GM19025 (cell line): ENCODE measurements around the gene MAP1B.

Experiments used
- ATAC-seq: cut with Tn5 transposase; IDR thresholded peaks from one replicate; pipeline ENCODE4 v1.9.1; 2021; ENCODE audit warnings: mild to moderate bottlenecking, low read depth, moderate library complexity; ENCODE audit not compliant: unreplicated experiment

The MAP1B gene

DNA sequence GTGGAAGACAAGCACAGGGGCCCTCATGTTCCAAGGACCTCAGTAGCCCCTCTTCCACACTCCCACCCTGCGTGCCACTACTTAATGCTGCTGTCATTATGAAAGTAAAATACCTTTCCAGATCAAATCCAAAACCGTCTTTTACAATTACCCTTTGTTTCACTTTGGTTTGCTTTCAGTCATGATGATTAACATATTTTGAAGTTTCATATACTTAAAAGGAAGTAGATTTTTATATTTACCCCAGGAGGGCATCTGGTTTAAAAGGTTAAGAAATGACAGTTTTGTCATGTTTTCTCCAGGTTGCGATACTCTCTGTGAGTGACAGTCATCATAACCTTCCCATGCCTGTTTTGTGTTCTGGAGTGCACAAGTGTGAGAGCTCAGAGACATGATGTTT, 13.5 kb upstream of the MAP1B start:
- ATAC-seq, result no peak

DNA sequence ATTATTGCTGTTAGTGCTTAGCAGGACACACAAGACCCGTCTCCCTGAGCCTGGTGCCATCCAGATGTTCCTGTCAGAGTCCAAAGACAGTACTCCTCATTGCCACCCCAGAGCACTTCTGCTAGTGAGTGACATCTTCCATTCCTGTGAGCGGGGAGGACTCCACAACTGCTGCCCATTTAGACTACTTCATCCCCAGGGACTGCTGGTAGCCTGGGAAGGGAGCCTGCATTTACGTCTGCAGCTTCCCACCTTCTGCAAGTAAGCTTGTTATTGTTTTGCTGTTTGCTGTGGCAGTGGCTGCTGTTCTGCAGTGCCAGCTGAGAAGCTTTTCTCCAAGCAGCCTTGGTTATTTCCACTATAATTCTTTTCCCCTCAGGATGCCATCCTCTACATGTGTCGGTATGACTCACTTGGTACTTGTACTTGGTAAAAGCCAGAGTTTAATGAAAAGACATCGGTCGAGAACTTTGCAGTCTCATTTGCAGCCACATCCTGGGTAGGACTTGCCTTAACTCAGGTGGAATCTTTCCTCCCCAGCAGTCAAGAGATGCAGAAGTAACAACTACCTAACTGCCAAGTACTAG, 10.6 kb upstream of the MAP1B start:
- no peak for ATAC-seq

DNA sequence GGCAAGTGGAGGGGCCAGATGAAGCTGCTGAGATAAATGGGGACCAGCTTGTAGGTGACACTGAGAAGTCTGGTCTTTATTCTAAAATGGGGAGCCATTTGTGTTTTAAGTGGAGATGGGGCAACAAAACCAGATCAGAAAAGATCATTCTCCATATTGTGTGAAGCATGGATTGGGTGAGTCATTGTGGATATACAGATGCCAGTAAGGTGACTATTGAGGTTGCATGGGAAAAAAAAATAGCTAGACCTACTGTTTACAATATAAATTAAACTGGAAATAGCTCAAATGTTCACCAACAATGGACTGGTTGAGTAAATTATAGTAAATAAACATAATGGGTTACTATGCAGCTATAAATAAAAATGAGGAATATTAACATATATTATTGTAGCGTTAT, 5.4 kb upstream of the MAP1B start:
- no peak for ATAC-seq

DNA sequence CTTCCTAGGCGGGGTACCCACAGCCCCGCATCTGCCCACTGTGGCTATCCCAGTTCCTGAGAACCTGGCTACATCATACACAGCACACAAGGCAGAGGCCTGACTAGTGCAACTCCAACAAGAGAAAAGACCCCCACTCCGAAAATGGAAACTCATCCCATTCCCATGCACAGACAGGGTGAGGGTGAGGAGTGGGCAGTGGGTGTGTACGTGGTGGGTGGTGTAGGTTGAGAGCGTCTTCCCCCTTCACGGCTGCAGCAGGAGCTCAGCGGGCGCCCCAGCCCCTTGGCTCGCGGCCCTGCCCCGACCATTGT, 501 bp upstream of the MAP1B start:
- no peak for ATAC-seq

DNA sequence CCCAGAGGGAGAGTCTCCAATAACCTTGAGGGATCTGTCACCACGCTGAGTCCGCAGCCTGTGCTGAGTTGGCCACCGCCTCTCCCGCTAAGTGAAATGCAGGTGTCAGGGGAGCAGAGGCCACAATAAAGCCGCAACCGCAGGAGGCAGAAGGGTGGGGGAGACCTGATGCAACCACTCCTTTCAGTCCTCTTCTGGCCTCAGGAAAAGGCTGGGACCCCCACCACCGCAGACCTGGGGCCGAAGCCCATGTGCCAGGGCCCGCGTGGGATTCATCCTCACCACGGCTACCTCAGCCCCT, 576 bp downstream of the MAP1B start:
- no peak for ATAC-seq

DNA sequence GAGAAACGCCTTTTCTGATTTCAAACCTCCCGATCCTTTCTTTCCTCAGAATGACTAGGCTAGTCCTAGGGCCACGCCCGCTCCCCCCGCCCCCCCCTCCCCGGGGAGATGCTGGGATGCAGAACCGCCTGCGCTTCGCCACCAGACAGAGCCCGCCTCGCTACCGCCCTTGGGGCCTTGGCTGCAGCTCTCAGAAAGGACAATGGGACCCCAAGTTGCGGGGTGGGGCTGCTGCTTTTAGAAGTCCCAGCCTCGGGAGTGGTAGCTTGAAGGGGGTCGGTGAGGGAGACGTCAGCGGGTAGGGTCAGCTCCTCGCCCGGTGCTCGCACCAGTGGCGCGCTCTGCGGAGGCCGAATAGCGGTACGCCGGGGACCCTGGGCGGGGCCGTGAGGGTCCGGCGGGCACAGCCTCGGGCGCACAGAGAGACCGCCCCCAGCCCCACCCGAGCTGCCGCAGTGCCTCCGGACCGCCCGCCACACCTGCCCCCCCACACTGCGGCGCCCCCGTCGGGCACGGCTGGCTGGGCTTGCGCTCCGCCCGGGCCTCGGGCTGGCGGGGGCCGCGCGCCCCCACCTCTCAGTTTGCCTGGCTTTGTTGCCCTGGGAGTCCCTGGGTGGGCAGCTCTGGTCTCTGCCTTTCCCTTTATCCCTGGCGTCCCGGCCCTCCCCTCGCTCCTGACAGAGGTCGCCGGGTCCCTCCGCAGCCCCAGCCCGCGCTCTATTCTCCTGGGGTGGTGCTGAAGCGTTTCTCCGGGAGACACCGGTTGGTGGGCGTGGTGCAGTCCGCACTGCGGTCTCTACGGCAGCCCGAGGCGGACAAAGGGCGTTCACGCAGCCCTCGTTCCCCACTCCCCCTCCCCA, 1.2 kb downstream of the MAP1B start:
- no peak for ATAC-seq

DNA sequence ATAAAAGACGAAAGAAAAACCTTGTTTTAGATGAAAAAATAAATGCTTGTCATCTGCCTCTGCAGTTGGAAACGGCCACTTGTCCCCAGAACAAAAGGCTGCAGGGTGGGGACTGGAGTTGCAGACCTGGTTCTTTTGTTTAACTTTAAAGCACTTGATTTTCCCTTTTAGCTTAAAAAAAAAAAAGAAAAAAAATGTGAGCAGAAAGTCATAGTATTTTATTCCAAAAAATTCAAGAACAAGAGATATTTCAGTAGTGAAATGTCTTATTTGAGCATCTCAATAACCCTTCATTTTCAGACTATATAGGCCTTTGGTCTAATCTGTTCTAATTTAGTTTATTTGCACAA, 1.8 kb downstream of the MAP1B start:
- ATAC-seq, result no peak

DNA sequence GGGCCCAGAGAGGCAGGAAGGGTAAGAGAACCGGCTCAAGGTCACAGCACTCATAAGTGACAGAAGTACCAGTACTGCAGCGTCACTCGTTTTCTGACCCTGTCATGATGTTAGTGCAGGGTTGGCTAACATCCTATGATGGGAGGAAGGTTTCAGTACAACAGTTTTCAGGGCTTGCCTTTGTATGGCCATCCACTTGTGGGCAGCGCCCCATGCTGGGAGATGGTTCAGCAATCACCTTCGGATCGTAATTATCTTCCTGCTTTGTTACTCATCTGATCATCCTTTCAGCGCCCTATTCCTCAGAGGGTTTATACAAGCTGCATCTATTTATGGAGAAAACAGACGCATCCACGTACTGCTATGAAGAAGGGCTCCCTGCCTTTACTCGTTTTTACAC, 2.4 kb downstream of the MAP1B start:
- ATAC-seq, result no peak

DNA sequence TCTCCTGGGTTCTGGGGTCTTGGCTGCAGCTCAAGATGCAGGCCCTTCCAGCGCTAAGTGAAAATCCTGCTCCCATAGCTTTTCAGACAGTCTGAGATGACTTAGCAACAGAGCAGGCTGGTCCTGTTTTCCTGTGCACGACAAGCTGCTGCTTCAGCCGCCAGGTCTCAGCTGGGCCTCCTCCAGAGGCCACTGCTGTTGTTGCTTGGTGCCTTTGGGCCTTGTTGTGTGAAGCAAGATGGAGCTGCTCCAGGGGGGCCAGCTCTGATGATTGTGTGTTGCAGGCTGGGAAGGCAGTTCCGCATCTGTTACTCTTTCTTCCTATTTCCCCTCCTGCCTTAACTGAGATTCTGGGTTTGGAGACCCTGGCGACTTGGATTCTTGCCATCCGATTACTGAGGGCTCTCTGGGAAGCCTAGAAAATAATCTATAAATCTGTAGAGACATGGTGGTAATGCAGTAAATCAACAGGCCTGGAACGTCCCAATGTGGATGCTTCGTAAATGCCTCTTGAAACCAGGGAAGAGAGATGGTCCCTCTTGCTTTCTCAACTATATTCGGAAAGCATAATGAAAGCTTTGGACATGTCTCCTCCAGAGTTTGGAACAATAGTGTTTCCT, 3.2 kb downstream of the MAP1B start:
- ATAC-seq, result no peak

DNA sequence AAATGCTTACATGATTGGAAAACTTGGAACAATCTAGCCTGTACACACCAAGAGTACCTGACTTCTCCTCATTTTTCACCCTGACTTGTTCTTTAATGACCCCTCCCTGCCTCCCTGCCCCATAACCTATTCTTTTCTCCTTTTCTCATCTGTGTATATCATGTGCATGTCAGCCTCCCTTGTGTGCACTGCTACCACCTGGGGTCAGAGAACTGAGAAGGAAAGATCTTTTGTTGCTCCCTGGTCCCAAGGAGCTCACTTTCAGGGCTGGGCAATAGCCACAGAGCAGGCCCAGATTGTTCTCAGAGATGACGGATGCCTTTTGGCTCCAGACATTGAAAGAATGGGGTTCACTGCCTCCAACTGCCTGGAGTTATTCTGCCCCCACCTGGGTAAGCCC, 5.1 kb downstream of the MAP1B start:
- no peak for ATAC-seq

DNA sequence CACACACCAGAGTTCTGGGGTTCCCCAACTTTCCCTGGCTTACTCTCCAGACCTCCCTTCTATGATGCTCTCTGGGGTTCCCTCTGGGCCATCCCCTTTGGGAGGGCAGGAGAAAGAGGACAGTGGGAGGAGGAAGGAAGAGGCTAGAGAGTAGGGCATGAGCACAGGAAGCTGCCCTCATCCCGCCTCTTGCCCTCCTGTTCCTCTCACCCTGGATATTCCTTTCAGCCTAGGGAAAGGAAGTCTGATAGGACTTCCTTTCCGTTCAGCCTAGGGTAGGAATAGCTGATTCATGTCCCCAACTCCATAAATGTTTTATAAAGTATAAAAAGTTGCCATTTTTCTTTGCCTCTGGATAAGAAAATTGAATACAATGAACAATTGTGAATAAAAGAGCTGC, 7.4 kb downstream of the MAP1B start:
- no peak for ATAC-seq

DNA sequence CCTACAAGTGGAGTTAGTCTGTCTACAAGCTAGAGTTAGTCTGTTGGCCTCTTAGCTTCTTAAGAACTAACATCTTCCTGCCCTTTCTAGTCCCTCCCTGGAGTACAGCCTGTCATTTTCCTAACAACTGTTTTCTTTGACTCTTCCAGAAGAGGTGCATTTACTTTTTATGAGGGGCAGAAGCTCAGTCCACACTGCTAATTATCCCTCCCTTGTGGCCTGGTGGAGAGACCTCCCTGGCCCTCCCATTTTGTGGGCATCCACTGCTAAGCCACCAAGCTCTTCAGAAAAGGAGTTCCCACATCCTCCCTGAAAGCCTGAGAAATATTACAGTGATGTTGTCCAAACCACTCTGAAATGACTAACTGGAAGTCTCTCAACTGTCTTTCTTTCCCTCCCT, 8.0 kb downstream of the MAP1B start:
- no peak for ATAC-seq

DNA sequence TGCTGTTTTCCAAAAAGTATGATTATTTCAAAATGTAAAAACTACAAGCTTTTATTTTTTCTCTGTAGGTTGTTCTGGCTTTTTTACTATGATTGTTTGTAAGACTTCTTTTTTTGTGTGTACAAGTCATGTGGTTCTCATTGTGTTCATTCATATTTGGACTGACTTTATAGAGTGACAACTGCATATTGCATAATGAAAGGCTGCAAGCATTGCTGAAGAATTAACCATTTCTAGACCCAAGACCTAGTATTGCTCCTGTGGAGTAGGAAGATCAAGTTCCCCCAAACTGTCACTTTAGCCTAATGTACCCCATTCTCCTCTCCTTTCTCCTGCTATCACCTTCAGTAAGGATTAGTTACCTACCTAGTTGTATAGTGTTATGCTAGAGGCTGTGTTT, 10.0 kb downstream of the MAP1B start:
- no peak for ATAC-seq

DNA sequence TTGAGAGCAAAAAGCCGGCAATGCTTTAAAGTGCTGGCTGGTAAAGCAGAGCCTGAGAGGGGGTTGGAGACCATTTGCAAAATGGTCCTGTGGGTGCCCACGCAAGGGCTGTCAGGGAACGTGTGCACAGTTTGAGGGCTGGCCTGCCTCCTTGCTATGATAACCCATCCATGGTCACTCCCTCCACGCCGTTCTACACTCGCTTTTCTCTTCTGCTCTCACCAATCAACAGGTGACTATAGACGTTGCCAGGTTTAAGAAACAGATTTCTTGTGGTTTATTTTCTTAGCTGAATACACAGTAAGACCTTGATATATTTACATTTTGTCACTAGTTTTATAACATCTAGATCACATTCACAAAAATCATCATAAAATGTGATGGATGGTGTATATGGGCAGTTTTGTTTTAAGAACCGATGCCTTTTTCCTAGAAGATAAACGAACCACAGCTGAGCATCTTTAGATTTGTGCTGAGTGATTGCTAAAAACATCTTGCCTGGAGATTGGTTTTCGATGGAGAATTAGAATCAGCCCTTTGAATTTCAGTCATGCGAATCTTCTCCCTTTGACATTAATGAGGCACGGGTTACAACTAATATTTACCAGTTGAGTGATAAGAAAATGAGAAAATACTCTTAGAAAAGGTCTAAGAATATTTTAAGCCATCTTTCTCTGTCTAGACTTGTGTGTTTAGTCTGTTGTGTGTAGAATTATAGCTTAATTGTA, 13.9 kb downstream of the MAP1B start:
- ATAC-seq, result no peak

DNA sequence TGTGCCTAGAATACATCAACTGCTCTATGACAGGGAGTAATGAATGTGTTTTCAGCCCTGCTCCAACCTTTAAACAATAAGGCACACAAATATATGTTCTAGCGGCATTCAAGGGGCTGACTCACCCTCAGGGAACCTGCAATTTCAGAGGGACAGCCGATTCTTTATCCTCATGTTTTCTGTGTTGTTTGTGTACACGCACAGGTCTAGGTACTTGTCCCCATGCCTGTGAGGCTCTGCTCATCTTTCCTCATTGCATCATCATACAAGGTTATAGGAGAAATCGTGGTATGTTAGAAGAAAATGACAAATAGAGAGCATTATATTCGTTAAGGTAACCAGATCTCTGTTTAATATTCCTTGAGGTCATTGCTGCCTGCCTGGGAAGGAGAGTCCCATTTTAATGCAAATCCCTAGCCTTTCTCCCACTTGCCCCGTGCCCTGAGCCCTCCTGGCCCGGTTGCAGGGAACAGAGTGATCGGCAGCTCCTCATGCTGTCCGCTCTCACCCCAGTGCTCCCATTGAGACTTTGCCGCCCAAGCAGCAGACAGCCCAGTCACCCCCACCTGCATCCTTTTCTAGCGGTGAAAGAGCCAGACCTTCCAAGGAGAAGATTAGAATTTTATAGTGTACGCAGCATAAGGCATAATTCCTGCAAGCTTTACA, 14.6 kb downstream of the MAP1B start:
- no peak for ATAC-seq

DNA sequence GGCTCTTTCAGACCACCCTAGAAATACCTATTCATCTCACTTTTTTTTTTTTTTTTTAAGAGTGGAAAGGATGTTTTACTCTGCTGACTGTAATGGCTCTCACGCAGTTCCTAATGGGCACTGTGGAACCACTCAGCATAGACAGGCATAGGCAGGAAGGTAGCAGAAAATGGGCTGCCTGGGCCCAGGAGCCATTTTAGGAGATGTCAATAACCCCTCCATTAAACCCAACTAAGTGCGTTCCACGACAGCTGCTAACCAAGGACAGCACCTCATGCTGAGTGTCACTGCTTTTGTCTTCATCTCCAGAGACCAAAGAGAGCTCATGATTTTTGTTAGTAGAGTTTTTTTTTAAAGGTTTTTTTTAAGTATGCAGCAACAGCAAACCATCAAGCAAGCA, 15.3 kb downstream of the MAP1B start:
- ATAC-seq, result no peak

DNA sequence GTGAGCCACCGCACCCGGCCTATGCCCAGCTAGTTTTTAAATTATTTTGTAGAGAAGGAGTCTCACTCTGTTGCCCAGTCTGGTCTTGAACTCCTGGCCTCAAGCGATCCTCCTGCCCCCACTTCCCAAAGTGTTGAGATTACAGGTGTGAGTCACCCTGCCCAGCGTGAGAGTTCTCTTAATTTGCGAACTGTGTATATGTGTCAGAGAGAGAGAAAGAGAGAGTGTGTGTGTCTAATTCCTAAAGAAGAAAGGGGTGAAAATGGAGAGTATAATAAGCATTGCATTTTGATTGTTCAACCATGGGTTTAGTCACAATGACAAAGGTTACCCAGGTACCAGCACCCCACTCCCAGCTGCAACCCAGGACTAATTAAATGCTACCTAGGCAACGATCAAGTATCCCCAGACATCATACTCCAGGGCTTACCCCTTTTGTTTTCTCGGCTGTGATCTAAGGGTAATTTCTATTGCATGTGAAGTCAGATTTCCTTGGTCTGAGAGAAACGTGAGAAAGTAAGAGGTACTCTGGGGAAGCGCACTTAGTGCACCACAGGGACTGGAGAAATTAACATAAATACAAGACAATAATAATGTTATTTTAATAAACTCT, 16.6 kb downstream of the MAP1B start:
- no peak for ATAC-seq

DNA sequence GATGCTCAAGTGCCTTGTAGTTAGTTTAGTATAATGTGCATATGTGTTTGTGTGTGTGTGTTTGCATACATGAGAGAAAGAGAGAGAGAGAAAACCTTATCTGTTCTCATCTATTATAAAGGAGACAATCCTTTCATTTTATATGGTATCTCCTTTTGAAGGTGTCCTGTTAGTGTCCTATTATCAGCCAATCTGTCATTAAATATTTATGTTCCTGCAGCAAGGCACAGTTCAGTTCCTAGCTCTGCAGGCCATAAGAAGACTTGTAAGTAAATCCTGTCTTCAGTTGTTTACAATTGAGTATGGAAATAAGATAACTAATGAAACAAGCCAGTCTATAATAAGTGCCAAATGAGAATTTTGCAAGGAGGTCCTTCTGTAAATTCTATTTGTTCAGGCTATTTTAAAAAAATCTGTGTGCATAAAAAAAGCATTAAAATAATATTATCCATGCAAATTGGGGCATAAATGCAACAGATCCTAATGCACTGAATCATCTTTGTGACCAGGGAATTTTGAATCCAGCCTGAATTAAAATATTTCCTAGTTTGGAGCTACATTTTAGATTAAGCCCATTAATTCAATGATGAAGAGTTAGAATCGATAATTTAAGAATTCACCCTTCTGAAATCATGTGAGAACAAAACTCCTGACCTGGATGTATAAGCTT, 18.1 kb downstream of the MAP1B start:
- no peak for ATAC-seq

DNA sequence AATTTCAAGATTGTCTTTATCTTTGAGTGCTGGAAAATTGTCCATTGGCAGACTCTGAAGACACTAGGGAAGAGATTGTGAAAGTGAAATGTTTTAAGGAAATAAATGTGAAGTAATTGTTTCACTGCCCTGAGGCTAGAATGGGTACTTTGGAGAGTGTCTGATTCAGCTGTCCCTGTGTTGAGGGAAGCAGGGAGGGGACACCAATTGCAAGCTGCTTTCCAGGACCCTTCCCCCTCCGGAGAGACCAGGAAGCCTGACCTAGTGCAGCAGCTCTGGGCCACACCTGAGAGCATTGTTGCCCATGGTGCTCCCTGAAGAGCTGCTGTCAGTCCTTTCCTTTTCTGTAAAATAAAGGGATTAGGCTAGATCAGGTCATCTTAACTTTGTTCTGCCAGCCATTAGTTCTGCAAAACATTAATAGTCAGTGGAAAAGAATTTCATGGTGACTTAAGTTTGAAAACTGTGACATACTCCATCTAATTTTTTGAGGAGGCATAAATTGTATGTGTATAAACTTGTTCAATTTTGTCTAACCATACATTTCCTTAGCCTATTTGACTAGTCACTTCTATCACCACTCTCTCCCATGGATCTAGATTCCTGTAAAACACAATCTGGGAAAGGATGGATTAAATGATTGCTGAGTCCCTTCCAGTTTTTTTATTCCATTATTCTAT, 18.8 kb downstream of the MAP1B start:
- no peak for ATAC-seq

DNA sequence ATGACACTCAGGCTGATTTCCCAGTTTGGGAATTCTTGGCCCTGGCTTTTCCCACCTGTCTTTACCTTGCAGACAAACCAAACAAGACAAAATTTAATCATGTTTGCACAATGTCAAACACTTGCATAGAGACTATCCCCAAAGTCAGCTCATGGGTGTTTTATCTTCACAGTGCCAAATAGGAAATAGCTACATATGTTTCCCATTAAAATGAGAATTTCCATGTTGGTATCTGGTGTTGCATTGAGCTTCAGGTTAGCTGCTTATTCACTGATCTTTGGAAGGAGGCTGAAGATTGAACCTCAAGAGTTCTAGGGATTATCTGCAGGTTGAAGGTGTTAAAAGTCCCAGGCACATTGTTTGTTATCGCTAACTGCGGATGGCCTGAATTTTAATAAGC, 19.5 kb downstream of the MAP1B start:
- ATAC-seq, result no peak
